ENCODE data around the gene ADGRG6. TPM values are rescaled to one million over a fixed set of nuclear protein-coding genes. Genes with fewer than 3 reads are reported as not detected.

ADGRG6 gene
- total and polyA plus RNA-seq, 10 donors = 0.24 to 29.0 (median 15.4) TPM

- intact Hi-C loops (cut with DNase I; ENCODE audit: low total_unique reads) = no loop called here
- no peak overlapping the region for H3K27ac ChIP-seq
- no peak for DNase-seq
- peaks cover 0 to 6% (median 0%) of the 10 kb centered on the region in 6 donors for H3K4me1 ChIP-seq
- peaks cover 0 to 7% (median 0%) of the 10 kb centered on the region in 7 donors for H3K27me3 ChIP-seq (replicated peaks in 1 of 7)
- 85 to 92% (median 90%) methylated on average over 2 of the region's 2 CpGs for WGBS, 5 donors
- H3K36me3 ChIP-seq = no peaks in the 10 kb centered on the region
- no peak overlapping the region for H3K4me3 ChIP-seq
- peaks cover 0 to 3% (median 0%) of the 10 kb centered on the region in 8 donors for H3K9me3 ChIP-seq
- TF ChIP-seq POLR2AphosphoS5 (IDR thresholded peaks at IDR 0.05) (no peak), CTCF (IDR thresholded peaks at IDR 0.05 in 8 of 11, conservative IDR thresholded peaks at IDR 0.05 in 3 of 11) (no peak), POLR2A (IDR thresholded peaks at IDR 0.05) (no peak)
Observed at GRCh38 chr6:142478117-142478516, 176.3 kb downstream of the ADGRG6 start.

DNA sequence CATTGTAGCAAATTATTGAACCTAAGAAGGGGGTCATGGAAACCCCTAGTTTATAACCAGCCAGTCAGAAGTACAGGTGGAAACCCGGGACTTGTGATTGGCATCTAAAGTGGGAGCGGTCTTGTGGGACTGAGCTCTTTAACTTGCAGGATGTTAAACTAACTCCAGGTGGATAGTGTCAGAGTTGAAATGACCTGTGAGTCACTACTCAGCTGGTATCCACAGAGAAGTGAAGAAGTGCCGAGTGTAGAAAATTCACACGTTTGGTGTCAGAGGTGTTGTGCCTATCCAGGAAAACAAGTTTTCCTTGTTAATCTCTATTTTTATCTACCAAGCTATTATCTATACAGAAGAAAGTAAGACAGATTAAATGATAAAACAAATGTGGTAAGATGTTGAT lies 179.7 kb downstream of the ADGRG6 start:
- H3K27ac ChIP-seq = no peak overlapping the region
- WGBS, 5 donors = 65 to 86% (median 79%) methylated on average over 4 of the region's 4 CpGs
- no peak for DNase-seq
- H3K4me3 ChIP-seq = no peak overlapping the region
- TF ChIP-seq CTCF (IDR thresholded peaks at IDR 0.05 in 8 of 11, conservative IDR thresholded peaks at IDR 0.05 in 3 of 11) (no peak), POLR2AphosphoS5 (IDR thresholded peaks at IDR 0.05) (no peak), POLR2A (IDR thresholded peaks at IDR 0.05) (no peak)
- peaks cover 0 to 6% (median 0%) of the 10 kb centered on the region in 7 donors for H3K27me3 ChIP-seq (replicated peaks in 1 of 7)
- H3K9me3 ChIP-seq = peaks cover 0 to 4% (median 0%) of the 10 kb centered on the region in 8 donors
- no peaks in the 10 kb centered on the region for H3K4me1 ChIP-seq
- H3K36me3 ChIP-seq = no peaks in the 10 kb centered on the region
- intact Hi-C loops (cut with DNase I; ENCODE audit: low total_unique reads) = no loop called here

- Histone ChIP-seq H3K27ac (no peak overlapping the region), H3K27me3 (replicated peaks in 1 of 7) (peaks cover 0 to 6% (median 0%) of the 10 kb centered on the region in 7 donors), H3K36me3 (no peaks in the 10 kb centered on the region), H3K4me1 (no peaks in the 10 kb centered on the region), H3K9me3 (peaks cover 0 to 4% (median 0%) of the 10 kb centered on the region in 8 donors), H3K4me3 (no peak overlapping the region)
- WGBS, 5 donors = 18 to 53% (median 34%) methylated on average over 1 of the region's 1 CpG
- no peak for DNase-seq
- TF ChIP-seq CTCF (IDR thresholded peaks at IDR 0.05 in 8 of 11, conservative IDR thresholded peaks at IDR 0.05 in 3 of 11) = no peak
- no peak for TF ChIP-seq POLR2A (IDR thresholded peaks at IDR 0.05)
- TF ChIP-seq POLR2AphosphoS5 (IDR thresholded peaks at IDR 0.05) = no peak
- intact Hi-C loops (cut with DNase I; ENCODE audit: low total_unique reads) = no loop called here
Observed at GRCh38 chr6:142482249-142482648, 180.4 kb downstream of the ADGRG6 start.

GRCh38 chr6:142482974-142483373 lies 181.2 kb downstream of the ADGRG6 start:
- 74 to 82% (median 78%) methylated on average over 5 of the region's 5 CpGs for WGBS, 5 donors
- no peaks in the 10 kb centered on the region for H3K36me3 ChIP-seq
- H3K27me3 ChIP-seq (replicated peaks in 1 of 7) = peaks cover 0 to 6% (median 0%) of the 10 kb centered on the region in 7 donors
- intact Hi-C loops (cut with DNase I; ENCODE audit: low total_unique reads) = no loop called here
- H3K4me1 ChIP-seq = no peaks in the 10 kb centered on the region
- DNase-seq = no peak
- no peak overlapping the region for H3K4me3 ChIP-seq
- TF ChIP-seq POLR2A (IDR thresholded peaks at IDR 0.05) (no peak), POLR2AphosphoS5 (IDR thresholded peaks at IDR 0.05) (no peak)
- no peak overlapping the region for H3K27ac ChIP-seq
- peaks cover 0 to 4% (median 0%) of the 10 kb centered on the region in 8 donors for H3K9me3 ChIP-seq

- no peak overlapping the region for H3K4me3 ChIP-seq
- H3K27ac ChIP-seq = no peak overlapping the region
- DNase-seq = no peak
- 74 to 87% (median 81%) methylated on average over 2 of the region's 2 CpGs for WGBS, 5 donors
- H3K36me3 ChIP-seq = no peaks in the 10 kb centered on the region
- intact Hi-C loops (cut with DNase I; ENCODE audit: low total_unique reads) = no loop called here
- peaks cover 0 to 4% (median 0%) of the 10 kb centered on the region in 8 donors for H3K9me3 ChIP-seq
- no peaks in the 10 kb centered on the region for H3K4me1 ChIP-seq
- no peak for TF ChIP-seq CTCF (IDR thresholded peaks at IDR 0.05 in 8 of 11, conservative IDR thresholded peaks at IDR 0.05 in 3 of 11)
- TF ChIP-seq POLR2AphosphoS5 (IDR thresholded peaks at IDR 0.05) = no peak
- no peak for TF ChIP-seq POLR2A (IDR thresholded peaks at IDR 0.05)
- H3K27me3 ChIP-seq (replicated peaks in 1 of 7) = peaks cover 0 to 6% (median 0%) of the 10 kb centered on the region in 7 donors
Observed at GRCh38 chr6:142485256-142485655, 183.4 kb downstream of the ADGRG6 start.
